GM12878 (cell line): ENCODE results near the gene PLA2G3. TPM values are rescaled to one million over a fixed set of nuclear protein-coding genes. Genes with fewer than 3 reads are reported as not detected.

Experiments used
- BCLAF1 ChIP-seq: fragments of 450-650 bp; IDR thresholded peaks from 2 replicates; pipeline ENCODE4 v1.6.1; 2017; ENCODE audit warnings: antibody characterized with exemption, mild to moderate bottlenecking, moderate library complexity
- CHD2 ChIP-seq: IDR thresholded peaks from 2 replicates; pipeline ENCODE4 v1.6.1; 2011; ENCODE audit warnings: low read depth, low read length, improper control_type of control experiment, borderline replicate concordance
- JUNB ChIP-seq: IDR thresholded peaks from 2 replicates; pipeline ENCODE4 v1.6.1; 2016; ENCODE audit warnings: antibody characterized with exemption, mild to moderate bottlenecking
- NR2C1 ChIP-seq: fragments of 450-650 bp; IDR thresholded peaks from 2 replicates; pipeline ENCODE4 v1.6.1; 2017; ENCODE audit warnings: antibody characterized with exemption, mild to moderate bottlenecking, moderate library complexity
- SREBF2 ChIP-seq: IDR thresholded peaks from 2 replicates; pipeline ENCODE4 v1.6.1; 2012; ENCODE audit warnings: mild to moderate bottlenecking, low read length
- ZBTB33 ChIP-seq: fragments of 450-650 bp; IDR thresholded peaks from 2 replicates; pipeline ENCODE4 v1.6.1; 2017; ENCODE audit warnings: mild to moderate bottlenecking
- ZNF384 ChIP-seq: IDR thresholded peaks from 2 replicates; pipeline ENCODE4 v1.6.1; 2012; ENCODE audit warnings: low read depth, mild to moderate bottlenecking, low read length, improper control_type of control experiment, borderline replicate concordance
- polyA plus RNA-seq, 11 experiments: library from polyadenylated mRNA; depleted of rRNA in 4 of 11; unstranded in 6 of 11; stranded (reverse) in 5 of 11; fragments of >200 nt; fragmentation: Nextera tagmentation in 4 of 11; fragmentation: Illumina TruSeq in 1 of 11; extraction: Ambion mirVana in 4 of 11; extraction: Trizol in 1 of 11; gene quantifications; 1 replicate in 1 of 11; 2 replicates in 10 of 11; pipeline versions ENCODE4 v1.2.1 to v1.2.3, GENCODE V29; 2011 to 2016; ENCODE audit warnings: inconsistent platforms in 2 of 11, missing spikeins in 2 of 11, low read depth in 1 of 11
- total RNA-seq, 4 experiments: library from RNA; depleted of rRNA in 3 of 4; stranded (reverse); fragments of >200 nt in 3 of 4; fragmentation: Illumina TruSeq in 1 of 4; extraction: Trizol in 1 of 4; gene quantifications; 2 replicates each; pipeline versions ENCODE4 v1.2.1 to v1.2.3, GENCODE V29; 2013 to 2021
- TF ChIP-seq, protein P1 (sequence below): IDR thresholded peaks from 2 replicates; pipeline ENCODE4 v1.6.1; 2011; ENCODE audit warnings: low read depth, mild to moderate bottlenecking, low read length, moderate library complexity, borderline replicate concordance; ENCODE audit errors: extremely low read depth

PLA2G3 gene
- total and polyA plus RNA-seq, 10 of the 15 experiments (the other 5 are each of a cell fraction or from before 2014, with no cell fraction given): 0.04 TPM; not detected in 9

DNA sequence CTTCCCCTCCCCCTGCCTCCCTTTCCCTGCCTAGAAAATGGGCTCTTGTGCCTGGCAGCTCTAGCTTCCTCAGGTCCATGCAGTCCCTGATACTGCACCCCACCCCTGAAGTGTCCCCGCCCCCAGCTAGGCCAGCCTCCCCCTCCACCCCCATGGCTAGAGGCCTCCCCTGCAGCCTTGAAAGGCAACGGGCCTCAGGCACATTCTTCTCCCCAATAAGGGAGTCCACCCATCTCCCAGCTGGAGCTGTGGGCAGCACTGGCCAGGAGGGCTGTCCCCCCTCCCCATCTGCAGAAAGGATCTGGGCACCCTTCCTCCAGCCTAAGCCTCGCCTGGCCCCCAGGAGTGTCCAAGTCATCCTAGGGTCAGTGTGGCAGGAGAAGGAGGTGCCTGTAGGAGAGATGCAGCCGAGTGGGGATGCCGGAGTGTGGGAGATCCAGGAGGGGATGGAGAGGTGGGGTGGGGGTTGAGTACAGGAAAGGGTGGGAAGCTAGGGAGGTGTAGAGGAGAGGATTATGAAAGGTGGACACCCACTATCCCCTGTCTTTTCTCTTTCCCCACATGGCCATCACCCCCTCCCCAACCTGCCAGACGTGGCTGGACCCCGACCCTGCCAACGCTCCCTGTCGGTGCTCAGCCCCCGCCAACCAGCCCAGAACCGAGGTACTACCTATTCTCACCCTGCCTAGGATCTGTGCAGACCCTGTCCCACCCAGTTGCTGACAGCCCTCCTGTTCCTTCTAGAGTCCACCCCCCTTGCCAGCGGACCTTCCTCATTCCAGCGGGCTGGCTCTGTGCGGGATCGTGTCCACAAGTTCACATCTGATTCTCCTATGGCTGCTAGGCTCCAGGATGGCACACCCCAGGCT, 49.9 kb downstream of the PLA2G3 start (continued):
- TF ChIP-seq ZNF384: no peak
- no peak for TF ChIP-seq NR2C1
- TF ChIP-seq CHD2: no peak
- no peak for TF ChIP-seq BCLAF1
- TF ChIP-seq, protein P1, sequence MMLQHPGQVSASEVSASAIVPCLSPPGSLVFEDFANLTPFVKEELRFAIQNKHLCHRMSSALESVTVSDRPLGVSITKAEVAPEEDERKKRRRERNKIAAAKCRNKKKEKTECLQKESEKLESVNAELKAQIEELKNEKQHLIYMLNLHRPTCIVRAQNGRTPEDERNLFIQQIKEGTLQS: no peak
- TF ChIP-seq ZBTB33: no peak
- no peak for TF ChIP-seq SREBF2
- TF ChIP-seq JUNB: no peak
